SIG-M5 treated with dmso at 0.1 percent for 504 hours (cell line): Measurements from ENCODE around the gene SLC6A6.

Experiments used
- DNase-seq: peaks from one replicate; lab custom pipeline; 2025; ENCODE audit not compliant: unreplicated experiment; lab: John Stamatoyannopoulos, UW

Gene SLC6A6

DNA sequence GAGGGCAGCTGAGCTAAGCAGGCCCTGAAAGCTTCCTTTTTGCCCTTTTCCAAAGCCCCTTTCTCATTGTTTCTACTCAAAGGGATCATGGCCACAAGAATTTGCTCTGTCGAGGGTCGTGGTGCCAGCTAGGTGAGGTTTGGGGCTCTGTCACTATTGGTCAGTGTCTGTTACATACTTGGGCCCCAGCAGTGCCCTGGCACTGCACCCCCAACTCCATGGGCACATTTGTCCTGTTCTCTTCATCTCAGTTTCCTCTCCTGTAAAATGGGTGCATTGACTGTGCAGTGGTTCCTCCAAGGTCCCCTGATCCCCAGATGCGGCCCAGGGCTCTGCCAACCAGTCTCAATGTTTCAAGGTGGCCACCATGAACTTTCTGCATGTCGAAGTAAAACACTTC is 62.1 kb downstream of the SLC6A6 start:
- no peak for DNase-seq

DNA sequence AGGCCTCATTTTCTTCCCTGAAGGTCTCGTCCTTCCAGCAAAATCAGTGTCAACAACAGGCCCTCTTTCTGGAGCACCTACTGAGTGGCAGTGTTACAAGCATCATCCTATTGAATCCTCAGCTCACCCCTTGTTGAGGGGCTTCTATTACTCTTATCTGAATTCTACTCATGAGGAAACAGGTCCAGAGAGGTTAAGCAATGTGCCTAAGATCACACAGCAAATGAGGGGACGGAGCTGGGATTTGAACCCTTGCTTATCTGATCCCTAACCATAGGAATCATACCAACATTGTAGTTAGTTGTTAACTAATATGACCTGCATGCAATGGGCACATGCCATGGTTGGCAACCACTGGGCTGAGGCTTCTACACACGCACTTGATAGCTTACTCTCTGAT is 63.0 kb downstream of the SLC6A6 start:
- DNase-seq = no peak

DNA sequence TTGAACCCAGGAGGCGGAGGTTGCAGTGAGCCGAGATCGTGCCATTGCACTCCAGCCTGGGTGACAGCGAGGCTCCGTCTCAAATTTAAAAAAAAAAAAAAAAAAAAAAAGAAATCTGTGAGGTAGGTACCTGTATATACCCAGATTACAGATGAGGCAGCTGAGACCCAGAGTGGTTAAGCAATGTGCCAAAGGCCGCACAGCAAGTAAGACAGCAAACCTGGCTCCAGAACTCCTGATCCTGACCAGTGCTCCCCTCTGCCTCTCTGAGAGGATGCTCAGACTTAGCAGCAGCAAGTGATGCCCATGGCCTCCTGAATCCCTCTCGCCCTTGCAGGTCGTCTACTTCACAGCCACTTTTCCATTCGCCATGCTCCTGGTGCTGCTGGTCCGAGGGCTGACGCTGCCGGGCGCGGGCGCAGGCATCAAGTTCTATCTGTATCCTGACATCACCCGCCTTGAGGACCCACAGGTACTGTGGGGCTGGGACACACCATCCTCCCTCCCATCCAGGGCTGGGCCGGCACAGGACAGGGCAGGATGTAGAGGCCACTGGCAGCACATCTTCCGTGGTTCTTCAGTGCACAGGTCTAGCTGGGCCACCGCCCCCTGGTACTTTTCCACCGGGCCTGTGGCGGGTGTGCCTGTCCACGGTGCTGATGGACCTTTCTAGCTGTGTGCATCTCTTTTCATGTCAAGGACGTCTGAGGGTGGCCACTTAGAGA is 63.9 kb downstream of the SLC6A6 start:
- DNase-seq = no peak

DNA sequence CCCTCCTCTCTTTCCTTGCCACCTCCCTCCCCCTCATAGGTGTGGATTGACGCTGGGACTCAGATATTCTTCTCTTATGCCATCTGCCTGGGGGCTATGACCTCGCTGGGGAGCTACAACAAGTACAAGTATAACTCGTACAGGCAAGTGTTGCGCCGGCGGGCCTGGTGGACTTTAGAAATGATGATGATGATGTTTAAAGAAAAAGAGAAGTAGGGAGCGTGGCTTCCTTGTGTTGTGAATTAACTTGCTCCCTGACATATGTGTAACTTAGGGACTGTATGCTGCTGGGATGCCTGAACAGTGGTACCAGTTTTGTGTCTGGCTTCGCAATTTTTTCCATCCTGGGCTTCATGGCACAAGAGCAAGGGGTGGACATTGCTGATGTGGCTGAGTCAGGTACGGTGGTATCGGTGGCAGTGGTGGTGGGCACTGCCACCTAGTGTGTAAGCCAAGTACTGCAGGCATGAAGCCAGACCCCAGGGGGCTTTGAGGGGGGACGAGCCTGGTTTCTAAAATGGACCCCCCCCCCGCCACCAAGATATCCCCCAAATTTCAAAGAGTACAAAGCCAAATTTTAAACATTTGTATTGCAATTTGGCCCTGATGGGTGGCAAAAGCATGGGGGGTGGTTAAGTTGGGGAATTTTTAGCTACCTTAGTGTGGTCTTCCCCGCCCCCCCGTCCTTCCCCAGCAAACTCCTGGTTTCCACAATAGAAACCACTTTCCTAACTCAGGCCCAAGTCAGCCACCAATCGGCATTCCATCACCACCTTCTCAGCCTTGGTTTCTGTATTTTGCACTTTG is 65.6 kb downstream of the SLC6A6 start:
- no peak for DNase-seq

DNA sequence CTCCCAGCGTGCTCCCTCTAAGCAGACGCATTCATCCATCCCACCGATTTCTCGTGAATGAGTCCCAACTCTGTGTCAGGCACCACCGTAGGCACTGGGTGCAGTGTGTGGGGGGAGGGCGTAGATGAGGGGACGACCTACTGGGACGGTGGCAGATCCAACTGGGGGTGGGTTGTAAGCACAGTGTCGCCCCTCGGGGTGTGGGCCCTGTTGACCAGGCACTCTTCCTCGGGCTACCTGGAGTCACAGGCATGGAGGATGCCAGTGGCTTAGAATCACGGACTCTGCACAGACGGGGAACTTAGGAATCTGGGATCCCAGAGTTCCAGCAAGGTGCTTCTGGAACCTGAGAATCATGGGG is 66.2 kb downstream of the SLC6A6 start:
- no peak for DNase-seq

DNA sequence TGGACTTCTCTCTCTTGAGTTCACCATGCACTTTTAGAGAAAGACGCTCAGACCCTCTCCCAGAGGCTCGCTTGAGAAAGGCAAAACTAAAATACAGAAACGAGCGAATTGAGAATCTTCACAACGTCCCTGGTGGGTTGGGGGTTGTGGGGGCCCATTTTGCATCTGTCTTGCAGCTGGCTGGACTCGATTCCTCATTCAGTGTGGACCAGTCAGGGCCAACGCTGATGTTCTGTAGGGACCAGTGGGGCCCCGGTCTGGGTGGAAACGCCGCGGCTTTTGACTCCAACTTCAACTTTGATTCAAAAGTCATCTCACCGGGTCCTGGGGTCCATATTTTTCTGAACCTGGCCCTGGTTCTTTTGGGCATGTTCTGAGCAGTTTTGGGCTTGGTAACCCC is 68.1 kb downstream of the SLC6A6 start:
- no peak for DNase-seq

DNA sequence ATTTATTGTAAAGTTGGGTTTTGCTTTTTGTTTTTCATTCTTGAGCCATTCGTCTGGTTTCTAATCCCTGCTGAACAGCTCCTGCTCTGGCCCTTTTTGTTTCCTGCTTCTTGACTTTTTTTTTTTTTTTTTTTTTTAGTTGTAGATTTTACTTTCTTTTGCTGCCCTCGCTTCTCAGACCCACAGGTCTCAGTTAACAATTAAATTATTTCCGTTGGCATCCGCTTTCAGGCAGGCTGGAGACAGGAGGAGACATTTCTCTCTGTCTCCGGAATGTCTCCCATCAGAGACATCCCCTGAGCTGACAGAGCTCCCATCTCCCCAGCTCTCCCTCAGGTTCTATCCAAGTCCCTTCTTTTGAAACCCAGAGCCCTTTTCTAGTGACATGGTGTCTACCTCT is 68.6 kb downstream of the SLC6A6 start:
- no peak for DNase-seq

DNA sequence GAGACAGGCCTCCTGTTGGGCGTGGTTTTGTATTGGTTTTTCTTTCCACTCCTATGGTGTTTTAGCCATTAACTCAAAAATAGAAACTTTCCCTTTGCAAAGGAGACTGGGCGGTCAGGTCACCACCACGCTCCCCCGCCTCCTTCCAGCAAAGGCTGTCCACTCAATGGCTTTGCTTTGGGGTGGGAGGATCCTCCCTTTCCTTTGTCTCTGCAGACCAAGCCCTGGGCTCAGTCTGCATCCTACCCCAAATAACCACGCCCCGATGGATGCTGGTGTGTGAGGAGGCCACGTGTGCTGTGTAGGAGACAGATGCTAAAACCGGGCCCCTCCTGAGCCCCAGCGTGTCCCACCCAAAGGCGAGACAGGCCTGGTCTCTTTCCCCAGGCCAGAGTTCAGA is 69.3 kb downstream of the SLC6A6 start:
- DNase-seq = no peak

DNA sequence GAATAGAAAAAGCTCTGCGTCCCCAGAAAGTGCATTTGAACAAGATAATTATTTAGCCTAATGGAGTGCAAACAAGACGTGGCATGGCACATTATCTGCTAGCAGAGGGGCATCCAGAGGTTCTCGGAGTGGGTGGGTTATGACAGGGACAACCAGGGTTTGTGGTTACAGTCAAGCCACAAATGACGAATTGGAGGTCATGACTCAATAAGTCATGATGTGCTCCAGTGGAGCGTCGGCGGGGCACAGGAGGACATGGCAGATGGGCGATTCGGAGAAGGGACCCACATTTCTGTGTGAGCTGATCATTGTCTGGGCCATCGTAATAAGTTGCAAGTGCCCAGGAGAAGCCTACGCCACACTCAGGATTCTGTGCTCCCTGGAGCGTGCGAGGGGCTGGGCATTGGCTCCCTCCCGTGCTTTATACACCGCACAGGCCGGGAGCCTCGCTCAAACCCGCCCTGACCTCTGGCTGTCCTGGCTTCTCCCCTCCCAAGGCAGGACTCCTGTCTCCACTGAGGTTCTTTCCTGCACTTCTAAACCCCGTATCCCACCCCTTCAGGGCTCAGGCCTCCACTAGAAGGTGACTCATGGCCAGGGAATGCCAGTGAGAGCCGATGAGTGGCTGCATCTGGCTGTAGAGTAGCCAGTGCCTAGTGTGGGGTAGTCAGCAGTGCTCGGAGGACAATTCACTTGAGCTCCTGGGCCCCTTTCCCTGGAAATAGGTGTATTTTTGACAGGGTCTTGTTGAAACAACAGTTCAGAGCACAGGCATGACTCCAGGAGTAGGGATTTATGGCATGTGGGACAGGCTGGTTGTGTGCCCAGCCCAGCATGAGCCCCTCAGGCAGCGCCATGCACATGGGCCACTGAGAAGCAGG is 70.3 kb downstream of the SLC6A6 start:
- DNase-seq = no peak

DNA sequence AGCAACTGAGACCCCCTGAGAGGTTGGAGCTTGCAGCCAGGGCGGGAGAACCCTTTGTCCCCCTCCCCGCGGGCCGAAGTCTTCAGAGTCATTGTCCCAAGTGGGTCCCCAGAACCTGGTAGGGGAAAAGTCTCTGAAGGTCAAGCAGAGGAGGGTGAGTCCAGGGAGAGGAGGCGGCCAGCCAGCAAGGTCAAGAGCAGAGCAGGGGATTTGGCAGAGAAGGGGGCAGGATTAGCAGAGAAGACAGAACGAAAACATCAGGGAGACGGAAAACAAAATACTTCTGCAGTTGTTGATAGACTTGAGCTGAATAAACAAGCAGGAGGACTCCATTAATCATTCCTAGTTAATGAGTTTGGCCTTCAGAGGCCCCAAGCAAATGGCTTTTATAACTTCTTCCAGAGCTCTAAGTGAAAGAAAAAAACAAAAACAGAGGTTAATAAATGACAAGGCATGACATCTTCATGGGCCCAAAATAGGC is 71.0 kb downstream of the SLC6A6 start:
- no peak for DNase-seq

DNA sequence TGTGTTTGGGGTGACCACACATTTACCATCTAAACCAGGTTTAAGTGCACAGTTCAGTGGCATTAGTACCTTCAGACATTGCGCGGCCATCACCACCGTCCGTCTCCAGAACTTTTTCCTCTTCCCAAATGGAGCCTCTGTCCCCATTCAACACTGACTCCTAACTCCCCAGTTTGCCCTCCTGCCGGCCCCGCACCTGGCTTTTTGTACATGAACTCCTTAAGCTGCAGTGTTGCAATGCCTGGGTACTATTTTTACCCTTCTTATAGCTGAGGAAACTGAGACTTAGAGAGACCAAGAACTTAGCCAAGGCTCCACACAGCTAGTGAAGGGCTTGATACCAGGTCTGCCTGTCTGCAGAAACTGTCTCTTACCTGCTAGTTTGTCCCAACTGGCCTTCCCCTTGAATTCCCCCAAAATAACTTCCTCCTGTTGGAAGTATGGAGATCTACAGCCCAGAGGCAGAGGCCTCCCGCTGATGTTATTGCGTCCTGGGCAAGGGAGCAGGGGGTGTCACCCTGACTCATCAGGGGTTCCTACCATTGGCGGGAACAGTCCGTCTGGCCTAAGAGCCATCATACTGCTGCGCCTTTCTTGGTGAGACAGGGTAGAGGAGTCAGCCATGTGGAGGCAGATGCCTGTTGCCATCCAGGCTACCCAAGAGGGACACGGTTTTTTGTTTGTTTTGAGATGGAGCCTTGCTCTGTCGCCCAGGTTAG is 72.1 kb downstream of the SLC6A6 start:
- DNase-seq = no peak

DNA sequence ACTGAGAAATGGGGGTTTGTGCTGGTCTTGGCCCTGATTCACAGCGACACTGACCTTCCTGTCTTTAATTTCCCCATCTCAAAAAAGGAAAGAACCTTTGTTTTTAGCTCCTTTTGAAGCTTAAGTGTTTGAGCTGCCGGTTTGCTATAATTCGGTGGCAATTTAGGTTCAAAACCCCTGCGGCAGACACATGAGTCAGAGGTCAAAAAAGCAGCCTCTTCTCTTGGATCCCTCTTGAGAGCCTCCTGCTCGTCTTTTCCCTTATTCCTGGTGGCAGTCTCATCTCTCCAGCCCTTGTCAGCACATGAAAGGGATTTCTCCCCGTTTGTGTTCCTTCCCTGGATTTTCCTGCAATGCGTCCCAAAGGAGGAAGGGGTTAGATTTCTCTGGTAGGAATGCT is 73.2 kb downstream of the SLC6A6 start:
- DNase-seq = no peak

DNA sequence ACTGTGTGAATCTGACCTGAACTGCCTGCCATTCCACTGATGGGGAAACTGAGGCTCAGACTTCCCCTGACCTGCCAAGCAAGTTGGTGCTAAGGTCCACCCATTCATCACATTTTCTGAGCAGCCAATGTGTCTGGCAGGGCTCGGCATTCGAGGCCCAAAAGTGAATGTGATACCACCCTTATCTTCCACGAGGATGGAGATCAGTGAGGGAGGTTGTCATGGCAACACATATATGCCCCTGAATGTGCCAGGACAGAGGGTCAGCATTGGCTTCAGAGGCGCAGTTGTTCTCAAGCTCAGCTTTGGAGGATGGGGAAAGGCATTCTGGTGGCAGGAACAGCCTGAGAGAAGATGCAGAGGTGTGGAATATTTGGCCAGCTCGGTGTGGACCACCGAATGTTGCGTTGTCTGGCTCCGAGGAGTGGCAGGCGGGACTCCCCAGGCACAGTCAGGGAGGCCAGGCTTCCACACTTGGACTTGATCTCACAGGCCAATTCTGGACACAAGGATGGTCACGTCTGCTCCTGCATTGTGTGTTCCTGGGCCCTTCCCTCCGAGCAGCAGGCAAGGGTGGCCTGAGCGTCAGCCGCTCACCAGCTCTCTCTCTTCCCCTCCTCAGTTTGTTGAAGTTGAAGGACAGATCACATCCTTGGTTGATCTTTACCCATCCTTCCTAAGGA is 74.3 kb downstream of the SLC6A6 start:
- DNase-seq = no peak

DNA sequence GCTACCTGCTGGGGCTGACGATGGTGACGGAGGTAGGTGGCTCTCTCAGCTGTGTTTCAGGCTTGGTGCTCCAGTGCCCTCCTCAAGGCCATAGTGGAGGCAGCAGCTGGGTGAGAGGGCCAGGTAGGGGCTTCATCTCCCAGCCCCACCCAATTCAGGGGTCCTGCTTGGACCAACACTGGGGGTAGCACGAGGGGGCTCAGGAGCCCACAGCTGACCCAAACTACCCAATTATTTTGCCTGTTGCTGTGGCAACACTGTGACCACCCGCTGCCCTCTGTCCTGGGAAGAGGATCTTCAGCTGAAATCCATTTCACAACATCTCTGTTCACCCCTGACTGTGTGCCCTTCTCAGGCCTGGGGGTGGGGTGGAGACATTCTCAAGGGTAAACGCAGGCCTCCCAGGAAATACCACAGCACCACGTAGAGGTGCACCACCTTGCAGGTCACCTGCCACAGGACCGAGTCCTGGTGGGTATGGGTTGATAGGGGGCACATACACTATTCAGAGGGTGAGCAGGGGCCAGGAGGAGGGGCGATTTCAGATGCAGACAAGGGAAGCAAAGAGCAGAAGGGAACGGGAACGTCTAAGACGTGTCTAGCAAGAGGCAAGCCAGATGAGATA is 75.0 kb downstream of the SLC6A6 start:
- DNase-seq = no peak

DNA sequence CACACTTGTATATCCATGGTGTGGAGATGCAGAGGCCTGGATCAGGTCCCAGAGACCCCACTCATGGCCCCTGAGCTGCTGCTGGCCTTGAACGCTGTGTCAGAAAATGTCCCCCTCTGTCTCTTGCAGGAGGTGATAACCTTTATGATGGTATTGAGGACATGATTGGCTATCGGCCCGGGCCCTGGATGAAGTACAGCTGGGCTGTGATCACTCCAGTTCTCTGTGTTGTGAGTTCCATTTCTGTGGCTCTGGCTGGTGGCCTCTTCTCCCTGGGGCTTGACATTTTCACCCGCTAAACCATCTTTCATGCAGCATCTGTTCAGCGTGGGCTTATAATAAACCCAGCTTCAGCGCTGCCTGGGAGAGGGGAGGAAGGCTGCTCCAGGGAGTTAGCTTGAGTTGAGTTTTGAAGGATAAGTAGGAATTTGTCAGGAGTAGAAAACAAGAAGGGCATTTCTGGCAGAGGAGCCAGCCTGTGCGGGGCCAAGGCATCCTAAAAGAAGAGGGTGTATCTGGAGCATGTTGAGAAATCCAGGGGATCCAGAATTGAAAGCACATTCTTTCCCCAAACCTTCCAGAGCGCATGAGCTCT is 76.6 kb downstream of the SLC6A6 start:
- DNase-seq = no peak

DNA sequence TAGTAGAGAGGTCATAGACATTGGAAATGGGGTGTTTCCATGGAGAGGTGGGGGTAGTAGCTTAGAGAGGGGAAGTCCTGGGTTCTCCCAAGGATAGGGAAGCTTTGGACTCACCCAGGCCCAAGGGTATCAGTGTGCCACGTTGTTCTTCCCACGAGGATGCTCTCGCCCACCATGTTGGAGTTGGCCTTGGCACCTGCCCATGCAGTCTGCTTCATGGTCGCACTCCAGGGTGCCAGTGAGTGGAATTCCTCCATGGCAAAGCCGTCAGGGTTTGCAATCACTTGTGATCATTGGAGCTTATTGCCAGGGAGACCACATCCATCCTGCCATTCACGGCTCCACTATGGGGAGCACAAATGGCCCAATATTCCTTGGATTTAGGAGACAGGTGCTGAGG is 77.2 kb downstream of the SLC6A6 start:
- DNase-seq = no peak

DNA sequence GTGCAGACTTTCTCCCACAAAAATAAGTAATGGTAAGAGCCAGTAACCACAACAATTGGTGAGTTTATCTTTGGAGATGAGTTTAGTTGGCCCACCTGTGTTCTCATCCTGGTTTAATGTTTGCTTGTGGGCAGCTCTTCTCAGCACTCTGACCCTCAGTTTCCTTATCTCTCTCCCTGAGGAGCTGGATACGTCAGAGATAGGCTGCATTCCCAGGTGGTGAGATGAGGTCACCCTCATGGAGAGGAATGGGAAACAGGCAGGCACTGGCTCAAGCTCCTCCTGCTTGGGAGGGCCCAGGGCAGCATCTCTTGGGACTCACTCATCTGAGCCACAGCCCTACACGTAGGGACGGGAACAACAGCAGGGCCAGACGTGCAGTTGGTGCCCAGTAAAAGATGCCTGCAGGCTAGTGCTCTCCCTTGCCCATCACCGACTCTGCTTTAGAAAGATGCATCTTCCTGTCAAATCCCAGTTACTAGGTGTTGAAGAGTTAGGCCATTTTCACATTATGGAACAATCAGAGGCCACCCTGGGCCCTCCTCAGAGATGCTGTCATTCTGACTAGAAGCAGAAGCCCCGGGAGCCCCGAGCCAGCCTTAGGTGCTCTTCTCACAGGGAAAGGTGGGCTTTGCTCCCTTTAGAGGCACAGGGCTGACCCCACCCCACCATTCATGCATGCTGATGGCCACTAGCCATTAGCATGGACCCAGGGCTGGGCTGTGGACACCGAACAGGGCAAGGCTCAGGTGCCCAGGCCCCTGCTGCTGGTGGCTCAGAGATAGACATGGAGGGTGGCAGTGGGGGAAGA is 78.0 kb downstream of the SLC6A6 start:
- no peak for DNase-seq

DNA sequence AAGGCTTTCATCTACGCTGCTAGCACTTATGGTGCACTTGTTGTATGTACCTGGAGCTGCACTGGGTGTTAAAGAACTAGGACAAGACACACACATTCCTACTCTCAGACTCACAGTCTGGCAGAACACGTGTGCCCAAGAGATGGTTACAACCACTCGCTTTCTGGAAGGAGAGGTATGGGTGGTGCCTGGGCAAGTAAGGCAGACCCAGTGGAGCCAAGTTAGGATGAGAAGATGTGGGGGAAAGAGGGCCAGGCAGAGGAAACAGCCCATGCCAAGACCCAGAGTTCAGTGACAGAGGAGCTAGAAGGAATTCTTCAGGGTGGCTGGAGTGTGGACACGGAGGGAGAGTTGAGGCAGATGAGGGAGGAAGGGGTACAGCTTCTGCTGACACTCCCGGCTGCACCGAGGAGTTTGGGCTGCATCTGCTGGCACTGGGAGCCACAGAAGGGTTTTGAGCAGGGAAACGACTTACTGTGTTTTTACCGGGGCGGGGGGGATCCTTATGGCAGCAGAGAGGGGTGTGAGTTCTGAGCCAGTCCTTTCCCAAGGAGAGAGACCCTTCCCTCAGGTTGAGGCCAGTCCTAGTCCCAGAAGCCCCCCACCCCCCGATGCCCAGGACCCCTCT is 78.7 kb downstream of the SLC6A6 start:
- DNase-seq = peak; percentile 20
